ENCODE measurements around the gene FBXO45.

DNA sequence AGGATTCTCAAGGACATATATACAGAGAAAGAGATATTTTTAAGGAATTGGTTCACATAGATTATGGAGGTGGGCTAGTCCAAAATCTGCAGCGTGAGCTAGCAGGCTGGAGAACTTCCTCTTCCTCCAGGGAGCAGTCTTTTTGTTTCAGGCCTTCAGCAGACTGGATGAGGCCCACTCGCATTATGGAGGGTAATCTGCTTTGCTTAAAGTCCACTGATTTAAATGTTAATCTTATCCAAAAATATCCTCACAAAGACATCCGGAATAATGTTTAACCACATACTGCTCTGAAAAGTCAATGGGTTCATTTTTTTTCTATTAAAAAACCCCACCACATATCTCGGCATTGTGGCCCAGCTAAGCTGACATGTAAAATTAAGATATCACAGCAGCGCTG lies 48.8 kb downstream of the FBXO45 start:
- TF ChIP-seq EZH2phosphoT487 (IDR thresholded peaks at IDR 0.05; ENCODE audit: insufficient read depth, low read depth) (no peak), EZH2 (IDR thresholded peaks at IDR 0.05; ENCODE audit: insufficient read depth, poor library complexity, severe bottlenecking) (no peak)

Measured in GM23248 (cell line).